ENCODE measurements around the gene RASGRP4.

Gene RASGRP4

GRCh38 chr19:38388349-38389100 lies 37.5 kb downstream of the RASGRP4 start, which contains the start of gene SPRED3:
Gene SPRED3, plus strand, starts transcription at chr19:38388697. Its CDS starts 1,606 bp downstream, at chr19:38390303.
- peak; percentile 55 for DNase-seq

- DNase-seq: peak; percentile 85
These were observed 38.3 kb downstream of the RASGRP4 start, which contains the start of gene GGN for GRCh38 chr19:38387550-38388348. Gene GGN, minus strand, starts transcription at chr19:38388034. Its CDS starts 773 bp downstream, at chr19:38387261.

- no peak for DNase-seq
These were observed 39.0 kb downstream of the RASGRP4 start for GRCh38 chr19:38386971-38387549.

- no peak for DNase-seq
These were observed 39.6 kb downstream of the RASGRP4 start for GRCh38 chr19:38386300-38386970.

GRCh38 chr19:38385804-38386257 lies 40.2 kb downstream of the RASGRP4 start:
- no peak for DNase-seq

- DNase-seq: no peak
These were observed 40.8 kb downstream of the RASGRP4 start for GRCh38 chr19:38385057-38385803.

- DNase-seq: no peak
These were observed 41.6 kb downstream of the RASGRP4 start for GRCh38 chr19:38384209-38385027.

- no peak for DNase-seq
These were observed 42.3 kb downstream of the RASGRP4 start for GRCh38 chr19:38383743-38384142.

- DNase-seq: no peak
These were observed 42.8 kb downstream of the RASGRP4 start for GRCh38 chr19:38383184-38383583.

GRCh38 chr19:38381138-38381537 lies 44.9 kb downstream of the RASGRP4 start:
- DNase-seq: no peak

GRCh38 chr19:38378866-38379265 lies 47.2 kb downstream of the RASGRP4 start:
- no peak for DNase-seq

GRCh38 chr19:38377052-38377451 lies 49.0 kb downstream of the RASGRP4 start:
- no peak for DNase-seq

- DNase-seq: no peak
These were observed 49.4 kb downstream of the RASGRP4 start for GRCh38 chr19:38376576-38376975.

GRCh38 chr19:38375748-38376147 lies 50.3 kb downstream of the RASGRP4 start:
- DNase-seq: no peak

- DNase-seq: no peak
These were observed 50.9 kb downstream of the RASGRP4 start for GRCh38 chr19:38375098-38375493.

- DNase-seq: peak; percentile 99
These were observed 51.5 kb downstream of the RASGRP4 start, which contains the start of gene PSMD8 for GRCh38 chr19:38374332-38375097. Gene PSMD8, plus strand, starts transcription at chr19:38374571. Its CDS starts 31 bp downstream, at chr19:38374602.

GRCh38 chr19:38373907-38374331 lies 52.1 kb downstream of the RASGRP4 start:
- DNase-seq: no peak

- no peak for DNase-seq
These were observed 54.9 kb downstream of the RASGRP4 start for GRCh38 chr19:38371081-38371480.

- DNase-seq: no peak
These were observed 55.7 kb downstream of the RASGRP4 start for GRCh38 chr19:38370299-38370698.

GRCh38 chr19:38369584-38369983 lies 56.4 kb downstream of the RASGRP4 start:
- DNase-seq: no peak

All from DMS153 (cell line).